K562 (cell line): Measurements from ENCODE around the gene CTDSP1. TPM values are rescaled to one million over a fixed set of nuclear protein-coding genes. Genes with fewer than 3 reads are reported as not detected.

Source experiments
- CGGBP1 ChIP-seq: fragments of 250-450 bp; sonication (Bioruptor Pico); IDR thresholded peaks from 2 replicates; pipeline ENCODE4 v1.9.0; 2021; ENCODE audit warnings: mild to moderate bottlenecking
- DACH1 ChIP-seq: fragments of 450-650 bp; IDR thresholded peaks from 2 replicates; pipeline ENCODE4 v1.6.1; 2018; ENCODE audit not compliant: partially characterized antibody
- ELK1 ChIP-seq: sonication (generic); formaldehyde crosslinking; IDR thresholded peaks from 2 replicates; pipeline ENCODE4 v1.8.1; 2022; ENCODE audit warnings: missing genetic modification reagents
- ERF ChIP-seq: fragments of 450-650 bp; formaldehyde crosslinking; IDR thresholded peaks from 2 replicates; pipeline ENCODE4 v1.4.0; 2020; ENCODE audit warnings: mild to moderate bottlenecking, mixed read lengths
- FOXP1 ChIP-seq: sonication (generic); formaldehyde crosslinking; IDR thresholded peaks from 2 replicates; pipeline ENCODE4 v1.8.0; 2022; ENCODE audit warnings: mild to moderate bottlenecking, missing genetic modification reagents
- GTF2F1 ChIP-seq: IDR thresholded peaks from 2 replicates; pipeline ENCODE4 v1.6.1; 2011; ENCODE audit warnings: low read depth, low read length, improper control_type of control experiment
- NR2C2 ChIP-seq, 2 experiments: fragments of 200-800 bp in 1 of 2; sonication (Bioruptor generic) in 1 of 2; sonication (generic) in 1 of 2; formaldehyde crosslinking in 1 of 2; IDR thresholded peaks; 2 replicates each; pipeline versions ENCODE4 v1.6.1 to v1.8.0; 2016 to 2022; ENCODE audit warnings: mild to moderate bottlenecking in 1 of 2, missing compliant biosample characterization in 1 of 2, missing genetic modification characterization in 1 of 2, missing genetic modification reagents in 1 of 2
- PCBP1 ChIP-seq: fragments of 200-400 bp; formaldehyde crosslinking; IDR thresholded peaks from 2 replicates; pipeline ENCODE4 v1.6.1; 2018; ENCODE audit warnings: mild to moderate bottlenecking, low read depth, low read length; ENCODE audit not compliant: poor library complexity, severe bottlenecking
- POLR2AphosphoS5 ChIP-seq: IDR thresholded peaks from 2 replicates; pipeline ENCODE4 v1.6.1; 2011; ENCODE audit warnings: mild to moderate bottlenecking, low read depth, low read length, moderate library complexity; ENCODE audit not compliant: control insufficient read depth, insufficient read depth
- PYGO2 ChIP-seq: fragments of 450-650 bp; IDR thresholded peaks from 2 replicates; pipeline ENCODE4 v1.6.1; 2016; ENCODE audit warnings: mild to moderate bottlenecking, missing genetic modification characterization, moderate library complexity, missing compliant biosample characterization
- RB1 ChIP-seq: fragments of 450-650 bp; IDR thresholded peaks from 2 replicates; pipeline ENCODE4 v1.6.1; 2017; ENCODE audit warnings: low read depth, mild to moderate bottlenecking
- RBFOX2 ChIP-seq: fragments of 200-400 bp; formaldehyde crosslinking; IDR thresholded peaks from 2 replicates; pipeline ENCODE4 v1.6.1; 2017; ENCODE audit warnings: low read depth, mild to moderate bottlenecking, low read length, moderate library complexity
- RBM25 ChIP-seq: fragments of 200-400 bp; formaldehyde crosslinking; IDR thresholded peaks from 2 replicates; pipeline ENCODE4 v1.6.1; 2018; ENCODE audit warnings: low read length, low read depth, moderate library complexity; ENCODE audit not compliant: severe bottlenecking
- SMARCA4 ChIP-seq: fragments of 450-650 bp; IDR thresholded peaks from 2 replicates; pipeline ENCODE4 v1.6.1; 2016
- SNIP1 ChIP-seq: fragments of 450-650 bp; IDR thresholded peaks from 2 replicates; pipeline ENCODE4 v1.7.1; 2017; ENCODE audit warnings: low read depth, mild to moderate bottlenecking
- SRSF9 ChIP-seq: fragments of 200-400 bp; formaldehyde crosslinking; IDR thresholded peaks from 2 replicates; pipeline ENCODE4 v1.6.1; 2017; ENCODE audit warnings: low read depth, low read length, borderline replicate concordance
- TAF15 ChIP-seq: fragments of 200-400 bp; formaldehyde crosslinking; IDR thresholded peaks from 2 replicates; pipeline ENCODE4 v1.6.1; 2017; ENCODE audit warnings: mild to moderate bottlenecking, low read depth, low read length, moderate library complexity
- TFE3 ChIP-seq: fragments of 450-650 bp; formaldehyde crosslinking; IDR thresholded peaks from 2 replicates; pipeline ENCODE4 v1.4.0; 2020; ENCODE audit warnings: mild to moderate bottlenecking, mixed read lengths
- ZNF395 ChIP-seq: fragments of 200-800 bp; sonication (Bioruptor generic); IDR thresholded peaks from 2 replicates; pipeline ENCODE4 v1.6.1; 2017; ENCODE audit warnings: missing genetic modification characterization, missing compliant biosample characterization
- ZNF583 ChIP-seq: fragments of 250-450 bp; sonication (Bioruptor Pico); IDR thresholded peaks from 2 replicates; pipeline ENCODE4 v1.4.0; 2020
- polyA plus RNA-seq, 8 experiments: library from polyadenylated mRNA; depleted of rRNA in 4 of 8; stranded (reverse) in 5 of 8; unstranded in 3 of 8; fragments of >200 nt; fragmentation: Nextera tagmentation in 2 of 8; fragmentation: Illumina TruSeq in 1 of 8; extraction: Ambion mirVana in 2 of 8; extraction: Trizol in 1 of 8; gene quantifications; 2 replicates each; pipeline versions ENCODE4 v1.2.1 to v1.2.3, GENCODE V29; 2011 to 2014; ENCODE audit warnings: inconsistent platforms in 1 of 8, missing spikeins in 1 of 8
- total RNA-seq, 7 experiments: library from RNA; depleted of rRNA in 6 of 7; stranded (reverse); fragments of >200 nt in 6 of 7; fragmentation: Illumina TruSeq in 2 of 7; extraction: Trizol in 2 of 7; gene quantifications; 2 replicates each; pipeline versions ENCODE4 v1.2.1 to v1.2.3, GENCODE V29; 2011 to 2021; ENCODE audit warnings: low replicate concordance in 1 of 7
- TF ChIP-seq, protein P1 (sequence below): fragments of 450-650 bp; formaldehyde crosslinking; IDR thresholded peaks from 2 replicates; pipeline ENCODE4 v1.4.0; 2022; ENCODE audit warnings: mild to moderate bottlenecking, moderate library complexity
- TF ChIP-seq, protein P2 (sequence below): fragments of 250-450 bp; sonication (Bioruptor Pico); IDR thresholded peaks from 2 replicates; pipeline ENCODE4 v1.4.0; 2020; ENCODE audit warnings: mild to moderate bottlenecking

CTDSP1 gene
- total and polyA plus RNA-seq, 9 of the 15 experiments (the other 6 are each of a cell fraction or from before 2014, with no cell fraction given), result 2.4 to 74.8 (median 45.8) TPM

DNA sequence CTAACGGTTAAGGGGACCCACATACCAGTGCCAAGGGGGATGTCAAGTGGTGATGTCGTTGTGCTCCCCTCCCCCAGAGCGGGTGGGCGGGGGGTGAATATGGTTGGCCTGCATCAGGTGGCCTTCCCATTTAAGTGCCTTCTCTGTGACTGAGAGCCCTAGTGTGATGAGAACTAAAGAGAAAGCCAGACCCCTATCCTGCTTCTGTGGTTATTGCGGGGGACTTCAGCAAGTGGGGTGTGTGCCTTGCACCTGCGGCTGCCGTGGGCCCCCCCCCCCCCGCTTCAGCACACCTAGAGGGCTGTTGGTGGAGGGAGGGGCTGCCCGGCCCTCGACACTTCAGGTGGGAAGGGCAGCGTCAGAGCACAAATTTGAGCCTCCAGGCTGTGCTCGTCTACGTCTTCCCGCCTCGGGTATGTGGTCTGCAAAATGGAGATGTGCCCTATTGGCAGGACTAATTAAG, 6.1 kb downstream of the CTDSP1 start (continued):
- no peak for TF ChIP-seq RB1
- no peak for TF ChIP-seq ELK1 (CRISPR knock-in tag)
- no peak for TF ChIP-seq FOXP1 (CRISPR knock-in tag)
- no peak for TF ChIP-seq GTF2F1
- TF ChIP-seq, protein P1, sequence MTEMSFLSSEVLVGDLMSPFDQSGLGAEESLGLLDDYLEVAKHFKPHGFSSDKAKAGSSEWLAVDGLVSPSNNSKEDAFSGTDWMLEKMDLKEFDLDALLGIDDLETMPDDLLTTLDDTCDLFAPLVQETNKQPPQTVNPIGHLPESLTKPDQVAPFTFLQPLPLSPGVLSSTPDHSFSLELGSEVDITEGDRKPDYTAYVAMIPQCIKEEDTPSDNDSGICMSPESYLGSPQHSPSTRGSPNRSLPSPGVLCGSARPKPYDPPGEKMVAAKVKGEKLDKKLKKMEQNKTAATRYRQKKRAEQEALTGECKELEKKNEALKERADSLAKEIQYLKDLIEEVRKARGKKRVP (CRISPR knock-in tag), result no peak
- no peak for TF ChIP-seq RBFOX2
- no peak for TF ChIP-seq PCBP1
- TF ChIP-seq TAF15, result no peak
- peak; percentile 63; the same call in 1 of the 2 replicates for TF ChIP-seq ZNF395 (CRISPR knock-in tag)
- TF ChIP-seq TFE3 (CRISPR knock-in tag), result no peak
- TF ChIP-seq DACH1, result no peak
- no peak for TF ChIP-seq POLR2AphosphoS5
- no peak for TF ChIP-seq SNIP1
- no peak for TF ChIP-seq PYGO2 (tag)
- TF ChIP-seq SRSF9, result no peak
- no peak for TF ChIP-seq SMARCA4
- no peak for TF ChIP-seq RBM25
- TF ChIP-seq, protein P2, sequence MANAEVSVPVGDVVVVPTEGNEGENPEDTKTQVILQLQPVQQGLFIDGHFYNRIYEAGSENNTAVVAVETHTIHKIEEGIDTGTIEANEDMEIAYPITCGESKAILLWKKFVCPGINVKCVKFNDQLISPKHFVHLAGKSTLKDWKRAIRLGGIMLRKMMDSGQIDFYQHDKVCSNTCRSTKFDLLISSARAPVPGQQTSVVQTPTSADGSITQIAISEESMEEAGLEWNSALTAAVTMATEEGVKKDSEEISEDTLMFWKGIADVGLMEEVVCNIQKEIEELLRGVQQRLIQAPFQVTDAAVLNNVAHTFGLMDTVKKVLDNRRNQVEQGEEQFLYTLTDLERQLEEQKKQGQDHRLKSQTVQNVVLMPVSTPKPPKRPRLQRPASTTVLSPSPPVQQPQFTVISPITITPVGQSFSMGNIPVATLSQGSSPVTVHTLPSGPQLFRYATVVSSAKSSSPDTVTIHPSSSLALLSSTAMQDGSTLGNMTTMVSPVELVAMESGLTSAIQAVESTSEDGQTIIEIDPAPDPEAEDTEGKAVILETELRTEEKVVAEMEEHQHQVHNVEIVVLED, result no peak
- no peak for TF ChIP-seq ZNF583
- 0 out of 2 replicates have a peak, but pooled peaks have one; percentile 10 for TF ChIP-seq ERF (CRISPR knock-in tag)
- TF ChIP-seq NR2C2 (CRISPR knock-in tag; IDR thresholded peaks at IDR 0.05), result no peak
- no peak for TF ChIP-seq NR2C2 (tag; IDR thresholded peaks at IDR 0.05)
- no peak for TF ChIP-seq CGGBP1 (CRISPR knock-in tag)
